GM19023 (cell line): ENCODE measurements around the gene VSIG4.
"Not testable (repeated sequence)": the region's sequence is repeated elsewhere in the genome, so short reads cannot be mapped to it uniquely, and the experiment has no call there.

Experiments
- ATAC-seq: cut with Tn5 transposase; IDR thresholded peaks from one replicate; pipeline ENCODE4 v1.9.1; 2021; ENCODE audit warnings: mild to moderate bottlenecking, moderate library complexity; ENCODE audit not compliant: unreplicated experiment

The VSIG4 gene

DNA sequence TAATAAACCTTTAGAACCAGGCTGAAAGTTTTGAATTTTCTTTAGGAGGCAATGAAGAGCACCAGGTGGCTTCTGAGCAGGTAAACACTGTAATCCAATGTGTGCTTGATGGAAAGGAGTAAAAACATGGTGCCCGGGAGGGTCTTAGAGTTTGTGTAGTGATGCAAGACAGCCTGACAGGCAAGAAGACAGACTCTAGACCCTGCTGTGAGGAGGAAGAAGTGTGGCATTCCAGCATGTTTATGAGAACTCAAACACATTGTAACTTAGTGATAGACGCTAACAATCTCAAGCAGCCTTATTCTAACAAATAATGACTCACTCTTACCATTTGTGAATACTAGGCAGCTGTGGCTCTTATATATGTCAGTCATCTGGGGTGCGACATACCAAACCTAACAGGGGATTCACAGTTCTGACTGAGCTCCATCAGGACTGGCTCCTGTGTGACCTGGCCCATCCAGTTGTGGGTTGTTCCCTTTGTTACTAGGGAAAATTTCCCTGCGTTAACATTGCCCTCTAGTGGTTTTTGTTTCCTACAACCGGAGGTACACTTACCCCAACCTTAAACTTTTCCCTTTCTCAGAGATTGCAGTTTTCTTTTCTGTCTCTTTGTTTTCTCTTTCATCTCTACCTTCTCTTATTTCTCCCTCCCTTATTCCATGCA is 53.8 kb downstream of the VSIG4 start:
- ATAC-seq: no peak

DNA sequence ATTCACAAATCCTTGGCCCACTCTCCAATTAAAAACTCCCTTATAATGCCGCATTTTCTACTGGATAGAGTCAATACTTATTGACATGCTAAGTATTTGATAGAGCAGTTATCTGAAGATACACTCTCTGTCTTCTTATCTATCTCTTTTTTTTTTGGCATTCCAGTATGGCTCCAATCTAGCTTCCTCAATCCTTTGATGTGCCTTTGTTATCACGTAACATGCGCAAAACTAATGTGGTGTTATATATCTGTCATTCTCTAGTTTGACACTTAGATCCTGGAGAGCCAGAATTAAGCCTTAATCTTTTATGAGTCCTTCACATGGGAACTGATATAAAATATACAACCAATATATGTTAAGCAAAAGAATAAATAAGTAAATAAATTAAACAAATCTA is 54.7 kb downstream of the VSIG4 start:
- ATAC-seq: no peak

DNA sequence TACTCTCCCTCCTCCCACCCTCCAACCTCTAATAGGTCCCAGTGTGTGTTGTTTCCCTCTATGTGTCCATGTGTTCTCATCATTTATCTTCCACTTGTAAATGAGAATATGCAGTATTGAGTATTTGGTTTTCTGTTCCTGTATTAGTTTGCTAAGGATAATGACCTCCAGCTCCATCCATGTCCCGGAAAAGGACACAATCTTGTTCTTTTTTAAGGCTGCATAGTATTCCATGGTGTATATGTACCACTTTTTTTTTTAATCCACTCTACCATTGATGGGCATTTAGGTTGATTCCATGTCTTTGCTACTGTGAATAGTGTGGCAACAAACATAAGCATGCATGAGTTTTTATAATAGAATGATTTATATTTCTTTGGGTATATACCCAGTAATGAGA is 62.7 kb downstream of the VSIG4 start:
- not testable (repeated sequence) for ATAC-seq

DNA sequence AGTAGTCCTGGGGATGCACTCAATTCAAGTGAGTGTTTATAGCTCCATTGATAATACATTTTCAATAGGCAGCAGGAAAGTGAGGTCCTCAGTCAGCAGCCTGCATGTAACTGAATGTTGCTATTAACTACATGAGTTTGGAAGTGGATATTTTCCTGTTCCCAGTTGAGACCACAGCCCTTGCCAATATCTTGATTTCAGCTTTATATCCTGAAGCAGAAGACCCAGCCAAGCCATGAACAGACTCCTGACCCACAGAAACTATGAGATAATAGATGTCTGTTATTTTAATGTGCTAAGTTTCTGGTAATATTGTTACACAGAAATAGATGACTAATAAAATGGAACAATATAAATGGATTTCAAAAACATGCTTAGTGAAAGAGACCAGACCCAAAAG is 63.7 kb downstream of the VSIG4 start:
- no peak for ATAC-seq

DNA sequence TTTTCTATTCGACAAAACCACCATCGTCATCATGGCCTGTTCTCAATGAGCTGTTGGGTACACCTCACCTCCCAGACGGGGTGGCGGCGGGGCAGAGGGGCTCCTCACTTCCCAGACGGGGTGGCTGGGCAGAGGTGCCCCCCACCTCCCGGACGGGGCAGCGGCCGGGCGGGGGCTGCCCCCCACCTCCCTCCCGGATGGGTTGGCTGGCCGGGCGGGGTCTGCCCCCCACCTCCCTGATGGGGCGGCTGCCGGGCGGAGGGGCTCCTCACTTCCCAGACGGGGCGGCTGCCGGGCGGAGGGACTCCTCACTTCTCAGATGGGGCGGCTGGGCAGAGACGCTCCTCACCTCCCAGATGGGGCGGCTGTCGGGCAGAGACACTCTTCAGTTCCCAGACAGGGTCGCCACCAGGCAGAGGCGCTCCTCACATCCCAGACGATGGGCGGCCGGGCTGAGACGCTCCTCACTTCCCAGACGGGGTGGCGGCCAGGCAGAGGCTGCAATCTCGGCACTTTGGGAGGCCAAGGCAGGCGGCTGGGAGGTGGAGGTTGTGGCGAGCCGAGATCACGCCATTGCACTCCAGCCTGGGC is 64.6 kb downstream of the VSIG4 start:
- ATAC-seq: not testable (repeated sequence)
